BJ (cell line): ENCODE results near the gene EFCAB10. TPM values are rescaled to one million over a fixed set of nuclear protein-coding genes. Genes with fewer than 3 reads are reported as not detected.
"Not testable (repeated sequence)": the region's sequence is repeated elsewhere in the genome, so short reads cannot be mapped to it uniquely, and the experiment has no call there.

Experiments
- CTCF ChIA-PET: fragments of 350-600 bp; formaldehyde crosslinking; extraction: SDS; loops from one replicate; lab custom pipeline; 2021; ENCODE audit warnings: antibody characterized with exemption, inconsistent platforms; lab: Yijun Ruan, JAX
- POLR2A ChIA-PET: fragments of 300-600 bp; sonication (Branson Sonifier 250); formaldehyde crosslinking; extraction: SDS; loops from one replicate; lab custom pipeline; 2021; ENCODE audit warnings: antibody characterized with exemption; lab: Charles Lee
- DNase-seq: peaks from one replicate; pipeline ENCODE4 v3.0.0-alpha.2; 2011; ENCODE audit warnings: low read depth
- H3K27me3 ChIP-seq: 2 replicates; pipeline ENCODE4 v1.6.0; 2011; ENCODE audit warnings: low read length; ENCODE audit not compliant: control insufficient read depth, insufficient read depth
- H3K36me3 ChIP-seq: 2 replicates; pipeline ENCODE4 v1.5.1; 2011; ENCODE audit warnings: low read length; ENCODE audit not compliant: control insufficient read depth, insufficient read depth
- H3K4me3 ChIP-seq: 2 replicates; pipeline ENCODE4 v1.5.1; 2011; ENCODE audit warnings: low read depth, mild to moderate bottlenecking, control low read depth, low read length
- polyA plus RNA-seq: library from polyadenylated mRNA; depleted of rRNA; stranded (reverse); fragments of >200 nt; gene quantifications from 2 replicates; pipeline ENCODE4 v1.2.3, GENCODE V29; 2011
- TF ChIP-seq, protein P1 (sequence below): IDR thresholded peaks from 2 replicates; pipeline ENCODE4 v1.5.1; 2011; ENCODE audit warnings: low read depth, mild to moderate bottlenecking, control low read depth, inconsistent platforms, low read length, moderate library complexity; ENCODE audit not compliant: insufficient read depth

Gene EFCAB10
- polyA plus RNA-seq, 1 experiment, result not detected

DNA sequence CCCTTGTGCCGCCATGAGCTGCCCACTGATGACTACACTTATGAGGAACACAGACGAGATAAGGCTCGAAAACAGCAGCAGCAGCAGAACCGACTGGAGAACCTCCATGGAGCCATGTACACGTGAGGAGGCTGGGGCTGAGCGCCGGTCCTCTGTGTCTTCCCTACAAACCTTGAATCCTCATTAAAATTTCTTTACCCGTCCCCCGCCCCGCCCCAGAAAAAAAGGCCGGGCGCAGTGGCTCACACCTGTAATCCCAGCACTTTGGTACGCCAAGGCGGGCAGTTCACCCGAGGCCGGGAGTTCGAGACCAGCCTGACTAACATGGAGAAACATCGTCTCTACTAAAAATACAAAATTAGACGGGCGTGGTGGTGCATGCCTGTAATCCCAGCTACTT lies 50.7 kb downstream of the EFCAB10 start:
- H3K4me3 ChIP-seq, result no peak overlapping the region
- no peak for DNase-seq
- POLR2A ChIA-PET, result no interaction called here
- H3K36me3 ChIP-seq, result no peaks in the 10 kb centered on the region; the same call in 1 of the 2 replicates
- CTCF ChIA-PET, result no interaction called here
- H3K27me3 ChIP-seq, result no peaks in the 10 kb centered on the region
- TF ChIP-seq, protein P1, sequence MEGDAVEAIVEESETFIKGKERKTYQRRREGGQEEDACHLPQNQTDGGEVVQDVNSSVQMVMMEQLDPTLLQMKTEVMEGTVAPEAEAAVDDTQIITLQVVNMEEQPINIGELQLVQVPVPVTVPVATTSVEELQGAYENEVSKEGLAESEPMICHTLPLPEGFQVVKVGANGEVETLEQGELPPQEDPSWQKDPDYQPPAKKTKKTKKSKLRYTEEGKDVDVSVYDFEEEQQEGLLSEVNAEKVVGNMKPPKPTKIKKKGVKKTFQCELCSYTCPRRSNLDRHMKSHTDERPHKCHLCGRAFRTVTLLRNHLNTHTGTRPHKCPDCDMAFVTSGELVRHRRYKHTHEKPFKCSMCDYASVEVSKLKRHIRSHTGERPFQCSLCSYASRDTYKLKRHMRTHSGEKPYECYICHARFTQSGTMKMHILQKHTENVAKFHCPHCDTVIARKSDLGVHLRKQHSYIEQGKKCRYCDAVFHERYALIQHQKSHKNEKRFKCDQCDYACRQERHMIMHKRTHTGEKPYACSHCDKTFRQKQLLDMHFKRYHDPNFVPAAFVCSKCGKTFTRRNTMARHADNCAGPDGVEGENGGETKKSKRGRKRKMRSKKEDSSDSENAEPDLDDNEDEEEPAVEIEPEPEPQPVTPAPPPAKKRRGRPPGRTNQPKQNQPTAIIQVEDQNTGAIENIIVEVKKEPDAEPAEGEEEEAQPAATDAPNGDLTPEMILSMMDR, result no peak

DNA sequence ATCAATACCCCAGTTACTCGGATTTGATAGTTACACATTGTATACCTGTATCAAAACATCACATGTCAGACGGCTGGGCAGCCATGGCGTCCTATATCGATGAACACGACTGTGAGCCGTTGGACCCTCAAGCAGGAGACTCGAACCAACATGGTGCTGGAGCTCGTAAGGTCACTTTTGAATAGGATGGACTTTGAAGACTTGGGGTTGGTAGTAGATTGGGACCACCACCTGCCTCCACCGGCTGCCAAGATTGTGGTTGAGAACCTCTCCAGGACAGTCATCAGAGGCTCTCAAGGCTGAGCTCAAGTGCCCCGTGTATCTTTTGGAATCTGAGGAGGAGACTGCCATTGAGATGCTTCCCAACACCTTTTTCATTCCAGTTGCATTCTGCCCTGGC lies 51.2 kb downstream of the EFCAB10 start:
- Histone ChIP-seq H3K27me3 (no peaks in the 10 kb centered on the region), H3K36me3 (no peaks in the 10 kb centered on the region; the same call in 1 of the 2 replicates), H3K4me3 (no peak overlapping the region)
- TF ChIP-seq, protein P1, result no peak
- ChIA-PET POLR2A (no interaction called here), CTCF (no interaction called here)
- DNase-seq, result no peak

DNA sequence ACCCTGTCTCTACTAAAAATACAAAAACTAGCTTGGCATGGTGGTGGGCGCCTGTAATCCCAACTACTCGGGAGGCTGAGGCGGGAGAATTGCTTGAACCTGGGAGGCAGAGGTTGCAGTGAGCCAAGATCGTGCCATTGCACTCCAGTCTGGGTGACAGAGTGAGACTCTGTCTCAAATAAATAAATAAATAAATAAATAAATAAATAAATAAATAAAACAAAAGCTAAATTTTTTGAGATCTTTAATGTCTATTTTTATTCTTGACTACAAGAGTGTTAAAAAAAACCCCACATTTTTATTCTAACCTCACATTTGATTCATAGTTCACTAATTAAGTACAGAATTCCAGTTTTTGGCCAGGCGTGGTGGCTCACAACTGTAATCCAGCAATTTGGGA lies 53.6 kb downstream of the EFCAB10 start:
- H3K36me3 ChIP-seq, DNase-seq, CTCF ChIA-PET, H3K4me3 ChIP-seq, H3K27me3 ChIP-seq: not testable (repeated sequence)
- POLR2A ChIA-PET, result interaction anchor here (0.6 kb wide), 1 partner anchor 956 kb away, joined by 6 read pairs; no protein-coding TSS in a partner anchor

DNA sequence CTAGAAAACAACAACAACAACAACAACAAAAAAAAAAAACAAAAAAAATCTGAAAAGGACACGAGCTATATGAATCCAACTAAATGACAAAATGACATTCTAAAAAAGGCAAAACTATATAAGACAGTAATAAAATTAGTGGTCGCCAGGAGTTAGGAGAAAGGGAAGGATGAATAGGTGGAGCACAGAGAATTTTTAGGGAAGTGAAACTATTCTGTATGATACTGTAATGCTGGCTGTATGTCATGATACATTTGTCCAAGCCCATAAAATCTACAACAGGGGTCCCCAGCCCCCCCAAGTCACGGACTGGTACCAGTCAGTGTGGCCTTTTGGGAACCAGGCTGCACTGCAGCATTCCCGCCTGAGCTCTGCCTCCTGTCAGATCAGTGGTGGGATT lies 56.5 kb downstream of the EFCAB10 start:
- Histone ChIP-seq H3K27me3 (no peaks in the 10 kb centered on the region), H3K4me3 (no peak overlapping the region), H3K36me3 (no peaks in the 10 kb centered on the region)
- no peak for DNase-seq
- TF ChIP-seq, protein P1, result no peak
- POLR2A ChIA-PET, result no interaction called here
- CTCF ChIA-PET, result no interaction called here

DNA sequence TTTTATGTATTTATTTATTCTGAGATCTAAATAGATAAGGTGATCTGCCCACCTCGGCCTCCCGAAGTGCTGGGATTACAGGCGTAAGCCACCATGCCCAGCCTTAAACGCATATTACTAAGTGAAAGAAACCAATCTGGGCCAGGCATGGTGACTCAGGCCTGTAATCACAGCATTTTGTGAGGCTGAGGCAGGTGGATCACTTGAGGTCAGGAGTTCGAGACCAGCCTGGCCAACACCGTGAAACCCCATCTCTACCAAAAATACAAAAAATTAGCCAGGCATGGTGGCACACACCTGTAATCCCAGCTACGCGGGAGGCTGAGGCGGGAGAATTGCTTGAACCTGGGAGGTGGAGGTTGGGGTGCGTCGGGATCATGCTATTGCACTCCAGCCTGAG lies 56.9 kb downstream of the EFCAB10 start:
- H3K27me3 ChIP-seq, POLR2A ChIA-PET, DNase-seq, CTCF ChIA-PET, H3K4me3 ChIP-seq, H3K36me3 ChIP-seq: not testable (repeated sequence)

DNA sequence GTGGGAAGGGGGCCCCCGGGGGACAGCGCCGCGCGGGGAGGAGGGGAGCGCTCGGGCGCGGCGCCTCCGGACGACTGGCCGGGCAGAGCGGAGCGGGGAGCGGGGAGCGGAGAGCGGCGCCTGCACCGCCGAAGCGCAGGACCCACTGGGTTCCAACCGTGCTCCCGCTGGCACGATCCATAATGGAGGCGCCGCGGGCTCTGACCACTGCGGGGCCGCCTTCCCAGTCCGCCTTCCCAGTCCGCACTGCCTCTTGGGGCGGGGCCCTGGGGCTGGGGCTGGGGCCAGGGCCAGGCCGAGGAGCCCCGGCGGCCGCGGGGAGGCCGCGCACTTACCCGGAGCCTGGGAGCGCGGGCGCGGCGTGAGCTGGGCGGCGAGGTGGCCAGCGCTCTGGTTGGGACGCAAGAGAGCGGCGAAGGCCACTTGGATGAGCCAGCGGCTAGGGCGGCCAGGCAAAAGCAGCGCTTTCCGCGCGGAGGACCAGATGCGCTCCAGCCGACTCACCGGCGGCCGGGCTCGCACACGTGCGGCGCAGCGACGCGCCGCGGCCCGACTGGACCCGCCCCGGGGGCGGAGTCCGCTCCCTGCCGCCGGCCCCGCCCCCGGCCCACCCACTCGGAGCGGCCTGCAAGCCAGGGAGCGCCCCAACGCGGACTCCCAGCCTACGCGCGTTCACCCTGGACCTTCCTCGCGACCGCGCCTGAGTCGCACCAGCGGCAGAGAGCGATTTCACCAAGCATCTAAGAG lies 59.4 kb downstream of the EFCAB10 start, which contains the start of gene PUS7:
Gene PUS7 (minus strand): TSS at position 555 of the 747 bp plus-strand sequence. CDS start 13,759 bp downstream, outside the sequence.
- POLR2A ChIA-PET, result no interaction called here
- DNase-seq, result peak; percentile 53
- Histone ChIP-seq H3K4me3 (peak within 1 kb of the TSS; percentile 53), H3K27me3 (no peaks in the 10 kb centered on the region), H3K36me3 (no peaks in the 10 kb centered on the region)
- TF ChIP-seq, protein P1, result no peak
- CTCF ChIA-PET, result interaction anchor here (1.5 kb wide), 1 partner anchor 10 kb away, joined by 4 read pairs; the partner anchor contains the start of gene RINT1
